A549 (cell line): Measurements from ENCODE around the gene PANX2. TPM values are rescaled to one million over a fixed set of nuclear protein-coding genes. Genes with fewer than 3 reads are reported as not detected.

Experiments used
- ATAC-seq, 2 experiments: fragments of 200-7000 bp in 1 of 2; fragments of >200 bp in 1 of 2; cut with Nextera tagmentation in 1 of 2; cut with Tn5 transposase in 1 of 2; 3 replicates each; pipeline versions ENCODE4 v1.8.0 to v1.9.1; 2018 to 2020; ENCODE audit warnings: mild to moderate bottlenecking in 1 of 2, moderate library complexity in 1 of 2
- CTCF ChIA-PET: fragments of 300-600 bp; sonication (Branson Sonifier 250); formaldehyde crosslinking; extraction: SDS; loops from one replicate; lab custom pipeline; 2021; ENCODE audit warnings: antibody characterized with exemption, inconsistent platforms; lab: Yijun Ruan, JAX
- POLR2A ChIA-PET: fragments of 350-600 bp; formaldehyde crosslinking; extraction: SDS; loops from one replicate; lab custom pipeline; 2021; ENCODE audit warnings: antibody characterized with exemption, inconsistent platforms; lab: Yijun Ruan, JAX
- DNase-seq, 2 experiments: peaks; one replicate each; pipeline versions ENCODE4 v3.0.0 to v3.0.0-alpha.2; 2011 to 2016; ENCODE audit warnings: low read depth in 1 of 2, low spot score in 1 of 2
- FAIRE-seq: peaks from 2 replicates; lab custom pipeline; 2011; peaks lifted over from hg19 to GRCh38; lab: Jason Lieb, UNC
- H3K27ac ChIP-seq, 2 experiments: fragments of >200 bp; sonication (Bioruptor Twin); formaldehyde crosslinking; 3 replicates each; pipeline ENCODE4 v1.5.1; 2016 to 2017
- H3K4me1 ChIP-seq: fragments of >200 bp; sonication (Bioruptor Twin); formaldehyde crosslinking; 3 replicates; pipeline ENCODE4 v1.6.1; 2016
- H3K4me2 ChIP-seq: fragments of >200 bp; sonication (Bioruptor Twin); formaldehyde crosslinking; 3 replicates; pipeline ENCODE4 v1.6.1; 2016
- H3K4me3 ChIP-seq: fragments of >200 bp; sonication (Bioruptor Twin); formaldehyde crosslinking; 3 replicates; pipeline ENCODE4 v1.5.1; 2016
- H3K9me3 ChIP-seq: fragments of >200 bp; sonication (Bioruptor Twin); formaldehyde crosslinking; 3 replicates; pipeline ENCODE4 v1.6.1; 2016
- BHLHE40 ChIP-seq: IDR thresholded peaks from 2 replicates; pipeline ENCODE4 v1.6.1; 2012; ENCODE audit warnings: low read depth, low read length, inconsistent platforms
- EHMT2 ChIP-seq: fragments of 200-600 bp; sonication (generic); IDR thresholded peaks from 2 replicates; pipeline ENCODE4 v1.6.1; 2016; ENCODE audit warnings: antibody characterized with exemption, low read depth, mild to moderate bottlenecking, moderate library complexity
- ELK1 ChIP-seq: fragments of 150-350 bp; IDR thresholded peaks from 2 replicates; pipeline ENCODE4 v1.6.1; 2014; ENCODE audit warnings: low read depth, mild to moderate bottlenecking, low read length
- ESRRA ChIP-seq: fragments of 150-350 bp; IDR thresholded peaks from 2 replicates; pipeline ENCODE4 v1.6.1; 2014; ENCODE audit warnings: mild to moderate bottlenecking, low read length, borderline replicate concordance
- FOSL2 ChIP-seq, 2 experiments: fragments of 450-650 bp in 1 of 2; fragments of >200 bp in 1 of 2; sonication (Bioruptor Twin) in 1 of 2; formaldehyde crosslinking; IDR thresholded peaks; 2 replicates each; pipeline versions ENCODE4 v1.5.0 to v1.6.1; 2016 to 2020; ENCODE audit warnings: mild to moderate bottlenecking in 1 of 2, moderate library complexity in 1 of 2
- FOXS1 ChIP-seq: fragments of 250-450 bp; sonication (Bioruptor Pico); IDR thresholded peaks from 2 replicates; pipeline ENCODE4 v1.5.0; 2020; ENCODE audit warnings: mild to moderate bottlenecking, moderate library complexity
- HOXB5 ChIP-seq: fragments of 250-450 bp; sonication (Bioruptor Pico); IDR thresholded peaks from 2 replicates; pipeline ENCODE4 v1.5.0; 2020; ENCODE audit warnings: mild to moderate bottlenecking, moderate library complexity
- MAZ ChIP-seq: fragments of 150-350 bp; IDR thresholded peaks from 2 replicates; pipeline ENCODE4 v1.6.1; 2014; ENCODE audit warnings: antibody characterized with exemption, low read depth, low read length, borderline replicate concordance
- NPAS2 ChIP-seq: fragments of 250-450 bp; sonication (Bioruptor Pico); IDR thresholded peaks from 2 replicates; pipeline ENCODE4 v1.8.0; 2022; ENCODE audit warnings: mild to moderate bottlenecking, moderate library complexity, borderline replicate concordance
- PHF8 ChIP-seq: fragments of 200-600 bp; sonication (generic); IDR thresholded peaks from 2 replicates; pipeline ENCODE4 v1.6.1; 2016; ENCODE audit warnings: low read depth, mild to moderate bottlenecking, antibody characterized with exemption, moderate library complexity, borderline replicate concordance
- POLR2A ChIP-seq: IDR thresholded peaks from 2 replicates; pipeline ENCODE4 v1.6.1; 2012; ENCODE audit warnings: mild to moderate bottlenecking, low read length
- RAD21 ChIP-seq, 2 experiments: fragments of >200 bp in 1 of 2; sonication (Bioruptor Twin) in 1 of 2; formaldehyde crosslinking in 1 of 2; IDR thresholded peaks in 1 of 2; conservative IDR thresholded peaks in 1 of 2; 2 replicates in 1 of 2; 3 replicates in 1 of 2; pipeline ENCODE4 v1.6.1; 2012 to 2018; ENCODE audit warnings: inconsistent platforms in 1 of 2
- RNF2 ChIP-seq: fragments of 200-600 bp; sonication (generic); IDR thresholded peaks from 2 replicates; pipeline ENCODE4 v1.6.1; 2016; ENCODE audit warnings: low read depth, mild to moderate bottlenecking, antibody characterized with exemption, moderate library complexity, borderline replicate concordance
- SMC3 ChIP-seq: fragments of >200 bp; sonication (Bioruptor Twin); formaldehyde crosslinking; IDR thresholded peaks from 3 replicates; pipeline ENCODE4 v1.6.1; 2018; ENCODE audit warnings: inconsistent platforms
- TP53 ChIP-seq: fragments of 250-450 bp; sonication (Bioruptor Pico); IDR thresholded peaks from 2 replicates; pipeline ENCODE4 v1.5.0; 2021; ENCODE audit warnings: mild to moderate bottlenecking, moderate library complexity
- ZNF302 ChIP-seq: fragments of 250-450 bp; sonication (Bioruptor Pico); IDR thresholded peaks from 2 replicates; pipeline ENCODE4 v1.9.0; 2021; ENCODE audit warnings: inconsistent platforms, mild to moderate bottlenecking, moderate library complexity
- WGBS: methylation state at CpG from one replicate; pipeline ENCODE4 v1.1.6; 2017; ENCODE audit errors: missing lambda C conversion rate; 5-methylcytosine and 5-hydroxymethylcytosine counted together
- polyA plus RNA-seq, 4 experiments: library from polyadenylated mRNA; depleted of rRNA in 3 of 4; stranded (reverse); fragments of >200 nt; fragmentation: RNase III in 1 of 4; extraction: RNeasy Plus Mini Kit Qiagen cat#74134 plus additional on column Dnase treatment in 1 of 4; gene quantifications; 2 replicates in 3 of 4; 3 replicates in 1 of 4; pipeline ENCODE4 v1.2.3, GENCODE V29; 2011 to 2017
- TF ChIP-seq, protein P1 (sequence below): fragments of 450-650 bp; IDR thresholded peaks from 2 replicates; pipeline ENCODE4 v1.6.1; 2014; ENCODE audit warnings: antibody characterized with exemption
- TF ChIP-seq, protein P2 (sequence below): fragments of 250-450 bp; sonication (Bioruptor Pico); IDR thresholded peaks from 2 replicates; pipeline ENCODE4 v1.5.0; 2020; ENCODE audit warnings: low read depth, mild to moderate bottlenecking, moderate library complexity
- TF ChIP-seq, protein P3 (sequence below): fragments of 200-600 bp; sonication (generic); IDR thresholded peaks from 2 replicates; pipeline ENCODE4 v1.6.1; 2016; ENCODE audit warnings: antibody characterized with exemption, mild to moderate bottlenecking, moderate library complexity

Gene PANX2
- polyA plus RNA-seq, 2 of the 4 experiments (the other 2 are of a cell fraction): 1.6 to 4.4 TPM

GRCh38 chr22:50210378-50211139 is 40.0 kb downstream of the PANX2 start:
- POLR2A ChIA-PET: no interaction called here
- no peak for FAIRE-seq

DNA sequence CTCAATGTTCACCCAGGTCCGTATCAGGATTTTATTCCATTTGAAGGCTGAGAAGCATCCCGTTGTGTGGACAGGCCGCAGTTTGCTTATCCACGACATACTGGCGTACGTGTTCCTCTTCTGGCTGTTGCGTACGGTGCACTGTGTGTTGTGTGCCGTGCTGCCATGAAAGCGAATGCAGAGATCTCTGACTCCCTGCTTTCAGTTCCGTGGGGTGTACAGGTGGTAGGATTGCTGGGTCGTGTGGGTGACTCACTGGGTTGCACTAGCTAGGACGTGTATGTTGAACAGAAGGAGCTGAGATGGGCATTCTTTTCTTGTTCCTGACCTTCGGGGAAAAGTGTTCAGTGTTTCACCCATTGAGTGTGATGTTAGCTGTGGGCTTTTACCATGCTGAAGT is 40.6 kb downstream of the PANX2 start:
- H3K9me3 ChIP-seq: no peaks in the 10 kb centered on the region
- FAIRE-seq: no peak
- DNase-seq: no peak
- no peak for ATAC-seq
- no peak overlapping the region for H3K27ac ChIP-seq
- CTCF ChIA-PET: interaction anchor here (1.0 to 3.2 kb wide), 6 partner anchors 10 to 62 kb away, joined by 3 to 18 read pairs (median 4); no protein-coding TSS in a partner anchor
- no peaks in the 10 kb centered on the region for H3K4me1 ChIP-seq
- WGBS: 90% methylated on average over 14 of the region's 14 CpGs
- H3K4me3 ChIP-seq: no peak overlapping the region
- TF ChIP-seq PHF8: no peak
- TF ChIP-seq, protein P1, sequence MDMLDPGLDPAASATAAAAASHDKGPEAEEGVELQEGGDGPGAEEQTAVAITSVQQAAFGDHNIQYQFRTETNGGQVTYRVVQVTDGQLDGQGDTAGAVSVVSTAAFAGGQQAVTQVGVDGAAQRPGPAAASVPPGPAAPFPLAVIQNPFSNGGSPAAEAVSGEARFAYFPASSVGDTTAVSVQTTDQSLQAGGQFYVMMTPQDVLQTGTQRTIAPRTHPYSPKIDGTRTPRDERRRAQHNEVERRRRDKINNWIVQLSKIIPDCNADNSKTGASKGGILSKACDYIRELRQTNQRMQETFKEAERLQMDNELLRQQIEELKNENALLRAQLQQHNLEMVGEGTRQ: no peak
- no peak for TF ChIP-seq HOXB5 (CRISPR knock-in tag)
- TF ChIP-seq ELK1: no peak
- TF ChIP-seq RNF2: no peak
- no peak for TF ChIP-seq FOXS1 (CRISPR knock-in tag)
- TF ChIP-seq, all 56 proteins: peak for 0
- POLR2A ChIA-PET: no interaction called here
- H3K4me2 ChIP-seq: no peak overlapping the region

More at GRCh38 chr22:50210378-50211139, 40.0 kb downstream of the PANX2 start:
- no peaks in the 10 kb centered on the region for H3K4me1 ChIP-seq
- TF ChIP-seq TP53 (CRISPR knock-in tag) (no peak), FOSL2 (IDR thresholded peaks at IDR 0.05) (no peak), FOSL2 (CRISPR knock-in tag; IDR thresholded peaks at IDR 0.05) (no peak), ESRRA (no peak), EHMT2 (no peak), SMC3 (no peak), RNF2 (no peak), BHLHE40 (no peak), MAZ (no peak), ELK1 (no peak), NPAS2 (CRISPR knock-in tag) (no peak), RAD21 (conservative IDR thresholded peaks at IDR 0.05 in 1 of 2, IDR thresholded peaks at IDR 0.05 in 1 of 2) (no peak), POLR2A (no peak), ZNF302 (CRISPR knock-in tag) (no peak)
- TF ChIP-seq, protein P2, sequence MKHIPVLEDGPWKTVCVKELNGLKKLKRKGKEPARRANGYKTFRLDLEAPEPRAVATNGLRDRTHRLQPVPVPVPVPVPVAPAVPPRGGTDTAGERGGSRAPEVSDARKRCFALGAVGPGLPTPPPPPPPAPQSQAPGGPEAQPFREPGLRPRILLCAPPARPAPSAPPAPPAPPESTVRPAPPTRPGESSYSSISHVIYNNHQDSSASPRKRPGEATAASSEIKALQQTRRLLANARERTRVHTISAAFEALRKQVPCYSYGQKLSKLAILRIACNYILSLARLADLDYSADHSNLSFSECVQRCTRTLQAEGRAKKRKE: no peak
- TF ChIP-seq, protein P1: no peak
- TF ChIP-seq, protein P3, sequence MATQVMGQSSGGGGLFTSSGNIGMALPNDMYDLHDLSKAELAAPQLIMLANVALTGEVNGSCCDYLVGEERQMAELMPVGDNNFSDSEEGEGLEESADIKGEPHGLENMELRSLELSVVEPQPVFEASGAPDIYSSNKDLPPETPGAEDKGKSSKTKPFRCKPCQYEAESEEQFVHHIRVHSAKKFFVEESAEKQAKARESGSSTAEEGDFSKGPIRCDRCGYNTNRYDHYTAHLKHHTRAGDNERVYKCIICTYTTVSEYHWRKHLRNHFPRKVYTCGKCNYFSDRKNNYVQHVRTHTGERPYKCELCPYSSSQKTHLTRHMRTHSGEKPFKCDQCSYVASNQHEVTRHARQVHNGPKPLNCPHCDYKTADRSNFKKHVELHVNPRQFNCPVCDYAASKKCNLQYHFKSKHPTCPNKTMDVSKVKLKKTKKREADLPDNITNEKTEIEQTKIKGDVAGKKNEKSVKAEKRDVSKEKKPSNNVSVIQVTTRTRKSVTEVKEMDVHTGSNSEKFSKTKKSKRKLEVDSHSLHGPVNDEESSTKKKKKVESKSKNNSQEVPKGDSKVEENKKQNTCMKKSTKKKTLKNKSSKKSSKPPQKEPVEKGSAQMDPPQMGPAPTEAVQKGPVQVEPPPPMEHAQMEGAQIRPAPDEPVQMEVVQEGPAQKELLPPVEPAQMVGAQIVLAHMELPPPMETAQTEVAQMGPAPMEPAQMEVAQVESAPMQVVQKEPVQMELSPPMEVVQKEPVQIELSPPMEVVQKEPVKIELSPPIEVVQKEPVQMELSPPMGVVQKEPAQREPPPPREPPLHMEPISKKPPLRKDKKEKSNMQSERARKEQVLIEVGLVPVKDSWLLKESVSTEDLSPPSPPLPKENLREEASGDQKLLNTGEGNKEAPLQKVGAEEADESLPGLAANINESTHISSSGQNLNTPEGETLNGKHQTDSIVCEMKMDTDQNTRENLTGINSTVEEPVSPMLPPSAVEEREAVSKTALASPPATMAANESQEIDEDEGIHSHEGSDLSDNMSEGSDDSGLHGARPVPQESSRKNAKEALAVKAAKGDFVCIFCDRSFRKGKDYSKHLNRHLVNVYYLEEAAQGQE: no peak
- WGBS: 90% methylated on average over 17 of the region's 32 CpGs
- CTCF ChIA-PET: interaction anchor here (1.0 to 3.2 kb wide), 6 partner anchors 10 to 62 kb away, joined by 3 to 18 read pairs (median 4); no protein-coding TSS in a partner anchor
- no peak overlapping the region for H3K4me2 ChIP-seq
- no peaks in the 10 kb centered on the region for H3K9me3 ChIP-seq
- H3K4me3 ChIP-seq: no peak overlapping the region
- DNase-seq (no peak), ATAC-seq (no peak)
- H3K27ac ChIP-seq: no peak overlapping the region
